GM12878 (cell line): Measurements from ENCODE around the gene BEAN1. TPM values are rescaled to one million over a fixed set of nuclear protein-coding genes. Genes with fewer than 3 reads are reported as not detected.

Experiments
- ATAC-seq: fragments of 200-7000 bp; cut with Tn5 transposase; 3 replicates; pipeline ENCODE4 v1.9.1; 2020; ENCODE audit warnings: mild to moderate bottlenecking, moderate library complexity
- BruUV-seq: library from RNA; stranded (reverse); fragments of 400-500 nt; replicated peaks from 2 replicates; lab custom pipeline; 2021; lab: Mats Ljungman, UMichigan
- CTCF ChIA-PET: fragments of 300-600 bp; sonication (Branson Sonifier 250); formaldehyde crosslinking; extraction: SDS; loops from one replicate; lab custom pipeline; 2021; ENCODE audit warnings: inconsistent platforms; lab: Yijun Ruan, JAX
- POLR2A ChIA-PET: fragments of 350-600 bp; formaldehyde crosslinking; extraction: SDS; loops from one replicate; lab custom pipeline; 2021; ENCODE audit warnings: inconsistent platforms; lab: Charles Lee
- RAD21 ChIA-PET: fragments of 300-600 bp; sonication (Branson Sonifier 250); formaldehyde crosslinking; loops from one replicate; lab custom pipeline; 2023; ENCODE audit warnings: antibody characterized with exemption; ENCODE audit not compliant: unreplicated experiment; lab: Charles Lee
- SMC1A ChIA-PET: fragments of 300-600 bp; sonication (Branson Sonifier 250); formaldehyde crosslinking; loops from one replicate; lab custom pipeline; 2023; ENCODE audit not compliant: unreplicated experiment, uncharacterized antibody; lab: Charles Lee
- DNase-seq: peaks from one replicate; pipeline ENCODE4 v3.0.0-alpha.2; 2011; ENCODE audit warnings: low read depth, low spot score
- FAIRE-seq: peaks from 3 replicates; lab custom pipeline; 2011; peaks lifted over from hg19 to GRCh38; lab: Jason Lieb, UNC
- H2AFZ ChIP-seq: 2 replicates; pipeline ENCODE4 v1.6.0; 2011; ENCODE audit warnings: low read depth, low read length, control low read depth; ENCODE audit not compliant: control insufficient read depth
- H3K27ac ChIP-seq: 2 replicates; pipeline ENCODE4 v1.5.1; 2011; ENCODE audit warnings: control low read depth; ENCODE audit not compliant: control insufficient read depth, insufficient read depth
- H3K27me3 ChIP-seq, 2 experiments: replicated peaks in 1 of 2; 2 replicates each; pipeline versions ENCODE4 v1.6.0 to v1.6.1; 2011; ENCODE audit warnings: low read length in 1 of 2; ENCODE audit not compliant: control insufficient read depth in 2 of 2, insufficient read depth in 2 of 2
- H3K36me3 ChIP-seq, 2 experiments: 2 replicates each; pipeline ENCODE4 v1.5.1; 2011; ENCODE audit warnings: low read length in 1 of 2; ENCODE audit not compliant: control insufficient read depth in 2 of 2, insufficient read depth in 2 of 2
- H3K4me1 ChIP-seq: 2 replicates; pipeline ENCODE4 v1.6.1; 2011; ENCODE audit warnings: mild to moderate bottlenecking, low read length, moderate library complexity, mixed read lengths; ENCODE audit not compliant: control insufficient read depth, insufficient read depth
- H3K4me2 ChIP-seq: 2 replicates; pipeline ENCODE4 v1.6.0; 2011; ENCODE audit warnings: control low read depth; ENCODE audit not compliant: control insufficient read depth, insufficient read depth
- H3K4me3 ChIP-seq: fragments of 200-600 bp; sonication (generic); 2 replicates; pipeline ENCODE4 v1.5.1; 2016
- H3K79me2 ChIP-seq: 2 replicates; pipeline ENCODE4 v1.6.0; 2011; ENCODE audit warnings: low read length; ENCODE audit not compliant: control insufficient read depth, insufficient read depth
- H3K9ac ChIP-seq: 2 replicates; pipeline ENCODE4 v1.8.0; 2011; ENCODE audit warnings: low read length, control low read depth, mixed read lengths; ENCODE audit not compliant: control insufficient read depth, insufficient read depth
- H3K9me3 ChIP-seq: replicated peaks from 3 replicates; pipeline ENCODE4 v1.5.1; 2011; ENCODE audit warnings: mild to moderate bottlenecking, low read length; ENCODE audit not compliant: control insufficient read depth, insufficient read depth
- H4K20me1 ChIP-seq: 2 replicates; pipeline ENCODE4 v1.6.0; 2011; ENCODE audit not compliant: control insufficient read depth, insufficient read depth
- DPF2 ChIP-seq: fragments of 450-650 bp; IDR thresholded peaks from 2 replicates; pipeline ENCODE4 v1.6.1; 2017; ENCODE audit warnings: mild to moderate bottlenecking
- TARDBP ChIP-seq: IDR thresholded peaks from 2 replicates; pipeline ENCODE4 v1.6.1; 2016; ENCODE audit warnings: borderline replicate concordance
- ZNF592 ChIP-seq: fragments of 450-650 bp; IDR thresholded peaks from 2 replicates; pipeline ENCODE4 v1.6.1; 2017; ENCODE audit warnings: mild to moderate bottlenecking, moderate library complexity
- WGBS: methylation state at CpG from one replicate; pipeline ENCODE4 v1.1.6; 2016; ENCODE audit warnings: low lambda C conversion rate; ENCODE audit not compliant: insufficient replicate concordance, insufficient coverage; ENCODE audit errors: missing lambda C conversion rate; 5-methylcytosine and 5-hydroxymethylcytosine counted together
- in situ Hi-C: fragments of 300-500 bp; cut with MboI; formaldehyde crosslinking; loops from 9 replicates; pipeline ENCODE4 v1.14.3; 2018; ENCODE audit warnings: mixed read lengths
- intact Hi-C: fragments of 100-400 bp; cut with micrococcal nuclease; formaldehyde crosslinking; loops from one replicate; pipeline ENCODE4 v1.14.2; 2022; ENCODE audit not compliant: unreplicated experiment
- polyA plus RNA-seq, 11 experiments: library from polyadenylated mRNA; depleted of rRNA in 4 of 11; unstranded in 6 of 11; stranded (reverse) in 5 of 11; fragments of >200 nt; fragmentation: Nextera tagmentation in 4 of 11; fragmentation: Illumina TruSeq in 1 of 11; extraction: Ambion mirVana in 4 of 11; extraction: Trizol in 1 of 11; gene quantifications; 1 replicate in 1 of 11; 2 replicates in 10 of 11; pipeline versions ENCODE4 v1.2.1 to v1.2.3, GENCODE V29; 2011 to 2016; ENCODE audit warnings: inconsistent platforms in 2 of 11, missing spikeins in 2 of 11, low read depth in 1 of 11
- total RNA-seq, 4 experiments: library from RNA; depleted of rRNA in 3 of 4; stranded (reverse); fragments of >200 nt in 3 of 4; fragmentation: Illumina TruSeq in 1 of 4; extraction: Trizol in 1 of 4; gene quantifications; 2 replicates each; pipeline versions ENCODE4 v1.2.1 to v1.2.3, GENCODE V29; 2013 to 2021
- TF ChIP-seq, protein P1 (sequence below): fragments of 450-650 bp; IDR thresholded peaks from 2 replicates; pipeline ENCODE4 v1.6.1; 2018; ENCODE audit warnings: borderline replicate concordance, mild to moderate bottlenecking; ENCODE audit not compliant: partially characterized antibody

BEAN1 gene
- total and polyA plus RNA-seq, 10 of the 15 experiments (the other 5 are each of a cell fraction or from before 2014, with no cell fraction given): not detected

GRCh38 chr16:66494916-66495315 is 67.8 kb downstream of the BEAN1 start:
- POLR2A ChIA-PET: no interaction called here

More at GRCh38 chr16:66494916-66495315, 67.8 kb downstream of the BEAN1 start:
- H3K36me3 ChIP-seq: no peaks in the 10 kb centered on the region
- H3K9me3 ChIP-seq: no peaks in the 10 kb centered on the region; the same call in 2 of the 3 replicates
- CTCF ChIA-PET: no interaction called here
- FAIRE-seq (no peak), DNase-seq (no peak), ATAC-seq (no peak)
- H3K27me3 ChIP-seq: no peaks in the 10 kb centered on the region; a peak in 2 of 4 replicates
- no peak overlapping the region for H3K9ac ChIP-seq
- in situ Hi-C loops (no loop called here), intact Hi-C loops (no loop called here)
- no peaks in the 10 kb centered on the region for H3K4me1 ChIP-seq
- SMC1A ChIA-PET: no interaction called here
- no peak overlapping the region for H3K4me3 ChIP-seq
- WGBS: 50% methylated on average over 2 of the region's 2 CpGs
- TF ChIP-seq ZNF592: no peak
- TF ChIP-seq, protein P1, sequence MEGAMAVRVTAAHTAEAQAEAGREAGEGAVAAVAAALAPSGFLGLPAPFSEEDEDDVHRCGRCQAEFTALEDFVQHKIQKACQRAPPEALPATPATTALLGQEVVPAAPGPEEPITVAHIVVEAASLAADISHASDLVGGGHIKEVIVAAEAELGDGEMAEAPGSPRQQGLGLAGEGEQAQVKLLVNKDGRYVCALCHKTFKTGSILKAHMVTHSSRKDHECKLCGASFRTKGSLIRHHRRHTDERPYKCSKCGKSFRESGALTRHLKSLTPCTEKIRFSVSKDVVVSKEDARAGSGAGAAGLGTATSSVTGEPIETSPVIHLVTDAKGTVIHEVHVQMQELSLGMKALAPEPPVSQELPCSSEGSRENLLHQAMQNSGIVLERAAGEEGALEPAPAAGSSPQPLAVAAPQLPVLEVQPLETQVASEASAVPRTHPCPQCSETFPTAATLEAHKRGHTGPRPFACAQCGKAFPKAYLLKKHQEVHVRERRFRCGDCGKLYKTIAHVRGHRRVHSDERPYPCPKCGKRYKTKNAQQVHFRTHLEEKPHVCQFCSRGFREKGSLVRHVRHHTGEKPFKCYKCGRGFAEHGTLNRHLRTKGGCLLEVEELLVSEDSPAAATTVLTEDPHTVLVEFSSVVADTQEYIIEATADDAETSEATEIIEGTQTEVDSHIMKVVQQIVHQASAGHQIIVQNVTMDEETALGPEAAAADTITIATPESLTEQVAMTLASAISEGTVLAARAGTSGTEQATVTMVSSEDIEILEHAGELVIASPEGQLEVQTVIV: no peak
- no peak for TF ChIP-seq DPF2
- TF ChIP-seq TARDBP: no peak
- no TSS peak for BruUV-seq
- RAD21 ChIA-PET: no interaction called here
- no peaks in the 10 kb centered on the region for H3K79me2 ChIP-seq
- no peak overlapping the region for H3K4me2 ChIP-seq
- H2AFZ ChIP-seq: no peak overlapping the region
- no peaks in the 10 kb centered on the region for H4K20me1 ChIP-seq
- H3K27ac ChIP-seq: no peak overlapping the region
